HCT116 (cell line): ENCODE data around the gene RPS17. TPM values are rescaled to one million over a fixed set of nuclear protein-coding genes. Genes with fewer than 3 reads are reported as not detected.

Source experiments
- ATAC-seq: fragments of 200-7000 bp; cut with Tn5 transposase; 2 replicates; pipeline ENCODE4 v1.9.1; 2020; ENCODE audit warnings: mild to moderate bottlenecking, moderate library complexity
- BruUV-seq: library from RNA; stranded (reverse); fragments of 400-500 nt; replicated peaks from 2 replicates; lab custom pipeline; 2021; lab: Mats Ljungman, UMichigan
- CTCF ChIA-PET: fragments of 300-600 bp; sonication (Branson Sonifier 250); formaldehyde crosslinking; loops from one replicate; lab custom pipeline; 2021; ENCODE audit warnings: antibody characterized with exemption; lab: Charles Lee
- POLR2A ChIA-PET: fragments of 300-600, 350-600 bp; sonication (Branson Sonifier 250); formaldehyde crosslinking; loops from one replicate; lab custom pipeline; 2021; ENCODE audit warnings: antibody characterized with exemption; lab: Charles Lee
- RAD21 ChIA-PET, 2 experiments: fragments of 300-600 bp; sonication (Branson Sonifier 250); formaldehyde crosslinking; loops; one replicate each; lab custom pipeline; 2023; ENCODE audit warnings: low total read pairs in 2 of 2; ENCODE audit not compliant: uncharacterized antibody in 2 of 2, unreplicated experiment in 2 of 2, low non-redundant PET in 1 of 2; lab: Charles Lee
- DNase-seq: peaks from one replicate; pipeline ENCODE4 v3.0.0-alpha.2; 2010; ENCODE audit warnings: low read depth, low spot score
- H2AFZ ChIP-seq: fragments of 200-600 bp; shearing (Covaris generic), sonication (generic); 2 replicates; pipeline ENCODE4 v1.6.1; 2017; ENCODE audit warnings: low read depth, mixed run types, mixed read lengths, antibody characterized with exemption, low read length; ENCODE audit not compliant: poor library complexity, severe bottlenecking
- H3K27ac ChIP-seq: 2 replicates; pipeline ENCODE4 v1.5.1; 2012; ENCODE audit warnings: low read depth, low read length
- H3K27me3 ChIP-seq: fragments of 200-600 bp; sonication (generic); 2 replicates; pipeline ENCODE4 v1.6.1; 2016; ENCODE audit warnings: mixed run types, low read length, mixed read lengths; ENCODE audit not compliant: insufficient read depth
- H3K36me3 ChIP-seq, 2 experiments: fragments of 200-500 bp in 1 of 2; fragments of 200-600 bp in 1 of 2; sonication (Bioruptor generic) in 1 of 2; sonication (generic) in 1 of 2; 2 replicates each; pipeline versions ENCODE4 v1.5.1 to v1.6.1; 2014 to 2016; ENCODE audit warnings: low read length in 2 of 2, inconsistent platforms in 1 of 2, mixed read lengths in 1 of 2, mixed run types in 1 of 2; ENCODE audit not compliant: insufficient read depth in 2 of 2, control insufficient read depth in 1 of 2
- H3K4me1 ChIP-seq, 2 experiments: fragments of 200-600 bp in 1 of 2; sonication (generic) in 1 of 2; 2 replicates each; pipeline versions ENCODE4 v1.5.1 to v1.6.1; 2012 to 2017; ENCODE audit warnings: low read length in 2 of 2, inconsistent platforms in 1 of 2, mild to moderate bottlenecking in 1 of 2, mixed read lengths in 1 of 2, mixed run types in 1 of 2, moderate library complexity in 1 of 2; ENCODE audit not compliant: insufficient read depth in 2 of 2, control insufficient read depth in 1 of 2
- H3K4me2 ChIP-seq: fragments of 200-600 bp; sonication (generic); 2 replicates; pipeline ENCODE4 v1.6.1; 2017; ENCODE audit warnings: mixed run types, low read length, mixed read lengths
- H3K4me3 ChIP-seq, 2 experiments: fragments of 200-600 bp in 1 of 2; sonication (generic) in 1 of 2; replicated peaks in 1 of 2; 2 replicates each; pipeline ENCODE4 v1.5.1; 2011 to 2016; ENCODE audit warnings: low read length in 2 of 2, control low read depth in 1 of 2, low read depth in 1 of 2, mild to moderate bottlenecking in 1 of 2, mixed read lengths in 1 of 2, mixed run types in 1 of 2
- H3K79me2 ChIP-seq: fragments of 200-600 bp; sonication (generic); 2 replicates; pipeline ENCODE4 v1.6.1; 2017; ENCODE audit warnings: mild to moderate bottlenecking, mixed run types, low read length, moderate library complexity, mixed read lengths; ENCODE audit not compliant: insufficient read depth
- H3K9ac ChIP-seq: fragments of 200-600 bp; sonication (generic); 2 replicates; pipeline ENCODE4 v1.6.1; 2016; ENCODE audit warnings: low read length, mixed read lengths
- H3K9me2 ChIP-seq: fragments of 200-600 bp; sonication (generic), shearing (Covaris generic); 2 replicates; pipeline ENCODE4 v1.6.1; 2017; ENCODE audit warnings: mixed run types, mild to moderate bottlenecking, moderate library complexity; ENCODE audit not compliant: insufficient read depth
- H3K9me3 ChIP-seq, 2 experiments: fragments of 200-500 bp in 1 of 2; fragments of 200-600 bp in 1 of 2; sonication (Bioruptor generic) in 1 of 2; sonication (generic) in 1 of 2; 2 replicates each; pipeline ENCODE4 v1.6.1; 2014 to 2017; ENCODE audit warnings: low read length in 2 of 2, mixed read lengths in 2 of 2, inconsistent platforms in 1 of 2, low read depth in 1 of 2, mild to moderate bottlenecking in 1 of 2, mixed run types in 1 of 2, moderate library complexity in 1 of 2; ENCODE audit not compliant: control insufficient read depth in 1 of 2, insufficient read depth in 1 of 2
- H4K20me1 ChIP-seq: fragments of 200-600 bp; sonication (generic), shearing (Covaris generic); 2 replicates; pipeline ENCODE4 v1.6.1; 2017; ENCODE audit warnings: mixed run types, mild to moderate bottlenecking, moderate library complexity; ENCODE audit not compliant: insufficient read depth
- ATF3 ChIP-seq: IDR thresholded peaks from 2 replicates; pipeline ENCODE4 v1.6.1; 2012
- CBX3 ChIP-seq: IDR thresholded peaks from 2 replicates; pipeline ENCODE4 v1.6.1; 2012; ENCODE audit warnings: low read depth
- CEBPB ChIP-seq: IDR thresholded peaks from 2 replicates; pipeline ENCODE4 v1.6.1; 2012; ENCODE audit warnings: low read depth
- CTCF ChIP-seq, 3 experiments: fragments of 200-600 bp in 1 of 3; sonication (generic) in 1 of 3; IDR thresholded peaks in 2 of 3; conservative IDR thresholded peaks in 1 of 3; 2 replicates each; pipeline ENCODE4 v1.5.1; 2012 to 2017; ENCODE audit warnings: low read depth in 2 of 3, low read length in 2 of 3, antibody characterized with exemption in 1 of 3, borderline replicate concordance in 1 of 3, control low read depth in 1 of 3, mild to moderate bottlenecking in 1 of 3, mixed read lengths in 1 of 3, mixed run types in 1 of 3, moderate library complexity in 1 of 3; ENCODE audit not compliant: insufficient read depth in 1 of 3
- EZH2 ChIP-seq: fragments of 200-600 bp; sonication (generic); IDR thresholded peaks from 2 replicates; pipeline ENCODE4 v1.6.1; 2017; ENCODE audit warnings: antibody characterized with exemption, mixed run types
- JUND ChIP-seq: IDR thresholded peaks from 2 replicates; pipeline ENCODE4 v1.6.1; 2012
- MAX ChIP-seq: IDR thresholded peaks from 2 replicates; pipeline ENCODE4 v1.6.1; 2012
- POLR2A ChIP-seq: IDR thresholded peaks from 2 replicates; pipeline ENCODE4 v1.7.0; 2011; ENCODE audit warnings: borderline replicate concordance; ENCODE audit not compliant: insufficient read depth, insufficient read length; ENCODE audit errors: extremely low read depth
- POLR2AphosphoS5 ChIP-seq: IDR thresholded peaks from 2 replicates; pipeline ENCODE4 v1.6.1; 2011; ENCODE audit warnings: mild to moderate bottlenecking, low read depth, low read length, moderate library complexity
- RAD21 ChIP-seq: IDR thresholded peaks from 2 replicates; pipeline ENCODE4 v1.6.1; 2012; ENCODE audit warnings: low read depth, mild to moderate bottlenecking
- REST ChIP-seq: IDR thresholded peaks from 2 replicates; pipeline ENCODE4 v1.6.1; 2012; ENCODE audit warnings: low read depth
- SIN3A ChIP-seq: IDR thresholded peaks from 2 replicates; pipeline ENCODE4 v1.6.1; 2012; ENCODE audit warnings: low read depth
- SP1 ChIP-seq: IDR thresholded peaks from 2 replicates; pipeline ENCODE4 v1.6.1; 2012; ENCODE audit warnings: low read depth
- SRF ChIP-seq: IDR thresholded peaks from 2 replicates; pipeline ENCODE4 v1.6.1; 2012; ENCODE audit warnings: low read depth
- intact Hi-C: fragments of 100-400 bp; cut with micrococcal nuclease; formaldehyde crosslinking; loops from 2 replicates; pipeline ENCODE4 v1.10.0; 2022
- total RNA-seq: library from RNA; stranded (reverse); gene quantifications from one replicate; pipeline ENCODE4 v1.2.1, GENCODE V29; 2021; ENCODE audit not compliant: unreplicated experiment

RPS17 gene
- total RNA-seq, 1 experiment from 2014 or later: 2,385 TPM

- POLR2A ChIA-PET: no interaction called here
- no TSS peak for BruUV-seq
- ATAC-seq (no peak), DNase-seq (no peak)
- Histone ChIP-seq H3K9ac (no peak overlapping the region), H3K4me1 (no peaks in the 10 kb centered on the region), H3K27me3 (peaks cover 4% of the 10 kb centered on the region; the same call in 1 of the 2 replicates), H2AFZ (no peak overlapping the region), H3K4me3 (no peak overlapping the region), H3K9me2 (no peaks in the 10 kb centered on the region), H3K27ac (no peak overlapping the region), H4K20me1 (no peaks in the 10 kb centered on the region), H3K4me2 (no peak overlapping the region), H3K9me3 (no peaks in the 10 kb centered on the region), H3K79me2 (no peaks in the 10 kb centered on the region), H3K36me3 (no peaks in the 10 kb centered on the region)
- CTCF ChIA-PET: interaction anchor here (0.5 kb wide), 1 partner anchor 203 kb away, joined by 3 read pairs; no protein-coding TSS in a partner anchor
- RAD21 ChIA-PET: no interaction called here
- intact Hi-C loops: no loop called here
- TF ChIP-seq JUND (no peak), REST (no peak), CBX3 (no peak), SP1 (no peak), SIN3A (no peak), POLR2A (no peak), EZH2 (no peak), RAD21 (peak; percentile 24; the same call in 1 of the 2 replicates), CEBPB (no peak), MAX (no peak), CTCF (IDR thresholded peaks at IDR 0.05 in 2 of 3, conservative IDR thresholded peaks at IDR 0.05 in 1 of 3; ENCODE audit: borderline replicate concordance in 1 of 3, insufficient read depth in 1 of 3, low read depth in 2 of 3, low read length in 2 of 3) (0 out of 6 replicates have a peak, but pooled peaks of 1 of the 3 experiments have one; percentile 13), ATF3 (no peak), SRF (no peak), POLR2AphosphoS5 (no peak)
Measured at GRCh38 chr15:82585072-82585471, 44.8 kb upstream of the RPS17 start.
